CD14-positive monocyte (primary cell): ENCODE results near the gene PKP4. TPM values are rescaled to one million over a fixed set of nuclear protein-coding genes. Genes with fewer than 3 reads are reported as not detected.

Experiments
- DNase-seq, 3 donors: peaks; one replicate each; pipeline ENCODE4 v3.0.0-alpha.2; 2011 to 2022
- H2AFZ ChIP-seq: 2 replicates; pipeline ENCODE4 v1.6.0; 2012; ENCODE audit warnings: mild to moderate bottlenecking, low read depth, low read length, inconsistent platforms; ENCODE audit not compliant: insufficient read depth, poor library complexity, severe bottlenecking
- H3K27ac ChIP-seq, 2 donors: 1 replicate in 1 of 2; 2 replicates in 1 of 2; pipeline ENCODE4 v1.5.1; 2012 to 2013; ENCODE audit warnings: low read length in 2 of 2, control low read depth in 1 of 2, inconsistent platforms in 1 of 2, low read depth in 1 of 2, mild to moderate bottlenecking in 1 of 2
- H3K27me3 ChIP-seq, 2 donors: one replicate each; pipeline versions ENCODE4 v1.6.0 to v1.6.1; 2011 to 2013; ENCODE audit warnings: low read length in 2 of 2; ENCODE audit not compliant: control insufficient read depth in 2 of 2, insufficient read depth in 2 of 2
- H3K36me3 ChIP-seq, 2 donors: replicated peaks in 1 of 2; 1 replicate in 1 of 2; 2 replicates in 1 of 2; pipeline versions ENCODE4 v1.5.1 to v1.6.1; 2012 to 2013; ENCODE audit warnings: low read length in 2 of 2, control low read depth in 1 of 2, inconsistent platforms in 1 of 2, mild to moderate bottlenecking in 1 of 2; ENCODE audit not compliant: insufficient read depth in 2 of 2, control insufficient read depth in 1 of 2
- H3K4me1 ChIP-seq, 2 donors: 1 replicate in 1 of 2; 2 replicates in 1 of 2; pipeline versions ENCODE4 v1.5.1 to v1.6.1; 2012 to 2013; ENCODE audit warnings: low read length in 2 of 2, control low read depth in 1 of 2, inconsistent platforms in 1 of 2, mild to moderate bottlenecking in 1 of 2, moderate library complexity in 1 of 2; ENCODE audit not compliant: insufficient read depth in 2 of 2, control insufficient read depth in 1 of 2
- H3K4me2 ChIP-seq: replicated peaks from 2 replicates; pipeline ENCODE3; 2012; ENCODE audit warnings: low read length, moderate library complexity, mild to moderate bottlenecking; ENCODE audit not compliant: poor library complexity, severe bottlenecking; ENCODE audit errors: extremely low read depth
- H3K4me3 ChIP-seq, 3 experiments: fragments of 200-600 bp in 1 of 3; sonication (generic) in 1 of 3; replicated peaks in 1 of 3; 1 replicate in 2 of 3; 2 replicates in 1 of 3; pipeline ENCODE4 v1.5.1; 2011 to 2013; ENCODE audit warnings: low read length in 3 of 3, mild to moderate bottlenecking in 3 of 3, control low read depth in 2 of 3, low read depth in 2 of 3, inconsistent platforms in 1 of 3, moderate library complexity in 1 of 3
- H3K79me2 ChIP-seq: 2 replicates; pipeline ENCODE4 v1.6.0; 2012; ENCODE audit warnings: mild to moderate bottlenecking, control low read depth, inconsistent platforms, low read length, moderate library complexity; ENCODE audit not compliant: insufficient read depth
- H3K9ac ChIP-seq: 2 replicates; pipeline ENCODE4 v1.6.0; 2017; ENCODE audit warnings: low read length, mild to moderate bottlenecking; ENCODE audit not compliant: insufficient read depth, poor library complexity, severe bottlenecking
- H3K9me3 ChIP-seq, 2 donors: replicated peaks in 1 of 2; 1 replicate in 1 of 2; 2 replicates in 1 of 2; pipeline versions ENCODE4 v1.5.1 to v1.6.1; 2012 to 2013; ENCODE audit warnings: low read length in 2 of 2, control low read depth in 1 of 2; ENCODE audit not compliant: control insufficient read depth in 1 of 2, insufficient read depth in 1 of 2
- H4K20me1 ChIP-seq: 2 replicates; pipeline ENCODE4 v1.6.0; 2012; ENCODE audit warnings: mild to moderate bottlenecking, low read length, control low read depth, moderate library complexity; ENCODE audit not compliant: insufficient read depth
- H3K27ac Mint-ChIP-seq, 7 donors: one replicate each; pipeline ENCODE4 v1.8.0; 2020; ENCODE audit warnings: mild to moderate bottlenecking in 7 of 7, mixed read lengths in 7 of 7, moderate library complexity in 6 of 7, inconsistent platforms in 2 of 7
- H3K27me3 Mint-ChIP-seq, 3 donors: one replicate each; pipeline ENCODE4 v1.8.0; 2021 to 2022; ENCODE audit warnings: low read depth in 3 of 3, mild to moderate bottlenecking in 3 of 3, mixed read lengths in 3 of 3, moderate library complexity in 3 of 3, inconsistent platforms in 1 of 3
- H3K36me3 Mint-ChIP-seq, 2 donors: one replicate each; pipeline ENCODE4 v1.8.0; 2020; ENCODE audit warnings: mixed read lengths in 2 of 2, inconsistent platforms in 1 of 2, mild to moderate bottlenecking in 1 of 2
- H3K4me1 Mint-ChIP-seq: one replicate; pipeline ENCODE4 v1.8.0; 2020; ENCODE audit warnings: mild to moderate bottlenecking, mixed read lengths
- H3K4me3 Mint-ChIP-seq, 2 donors: one replicate each; pipeline ENCODE4 v1.8.0; 2020; ENCODE audit warnings: mild to moderate bottlenecking in 2 of 2, mixed read lengths in 2 of 2, moderate library complexity in 1 of 2
- H3K9me3 Mint-ChIP-seq, 7 donors: one replicate each; pipeline ENCODE4 v1.8.0; 2020 to 2022; ENCODE audit warnings: mixed read lengths in 7 of 7, mild to moderate bottlenecking in 6 of 7, moderate library complexity in 6 of 7, inconsistent platforms in 2 of 7
- WGBS: methylation state at CpG from one replicate; pipeline ENCODE4 v1.1.5; 2013; ENCODE audit warnings: missing lambda C conversion rate; ENCODE audit not compliant: insufficient coverage; 5-methylcytosine and 5-hydroxymethylcytosine counted together
- intact Hi-C, 2 donors: fragments of 100-400 bp; cut with micrococcal nuclease; formaldehyde crosslinking; loops; one replicate each; pipeline versions ENCODE4 v1.15.0 to v1.15.1; 2023
- polyA plus RNA-seq, 3 donors: library from polyadenylated mRNA; depleted of rRNA in 1 of 3; unstranded in 2 of 3; stranded (reverse) in 1 of 3; fragments of 300-500 nt in 2 of 3; fragments of >200 nt in 1 of 3; fragmentation: Illumina TruSeq in 2 of 3; gene quantifications; 1 replicate in 2 of 3; 2 replicates in 1 of 3; pipeline ENCODE4 v1.2.3, GENCODE V29; 2012 to 2021
- TF ChIP-seq, protein P1 (sequence below): fragments of 200-600 bp; IDR thresholded peaks from one replicate; pipeline ENCODE4 v1.8.0; 2022; ENCODE audit warnings: antibody characterized with exemption, mild to moderate bottlenecking

PKP4 gene
- polyA plus RNA-seq, 3 donors: 0.33 to 9.4 (median 0.73) TPM

- Mint-ChIP-seq H3K4me3 (no peak overlapping the region), H3K27ac (no peak overlapping the region), H3K36me3 (peaks cover 1 to 16% of the 10 kb centered on the region in 2 donors), H3K4me1 (no peaks in the 10 kb centered on the region), H3K9me3 (peaks cover 0 to 2% (median 0%) of the 10 kb centered on the region in 7 donors), H3K27me3 (no peaks in the 10 kb centered on the region)
- H3K4me1 ChIP-seq: no peaks in the 10 kb centered on the region
- no peak overlapping the region for H3K9ac ChIP-seq
- no peak overlapping the region for H2AFZ ChIP-seq
- no peak for DNase-seq
- intact Hi-C loops: no loop called here
- TF ChIP-seq, protein P1, sequence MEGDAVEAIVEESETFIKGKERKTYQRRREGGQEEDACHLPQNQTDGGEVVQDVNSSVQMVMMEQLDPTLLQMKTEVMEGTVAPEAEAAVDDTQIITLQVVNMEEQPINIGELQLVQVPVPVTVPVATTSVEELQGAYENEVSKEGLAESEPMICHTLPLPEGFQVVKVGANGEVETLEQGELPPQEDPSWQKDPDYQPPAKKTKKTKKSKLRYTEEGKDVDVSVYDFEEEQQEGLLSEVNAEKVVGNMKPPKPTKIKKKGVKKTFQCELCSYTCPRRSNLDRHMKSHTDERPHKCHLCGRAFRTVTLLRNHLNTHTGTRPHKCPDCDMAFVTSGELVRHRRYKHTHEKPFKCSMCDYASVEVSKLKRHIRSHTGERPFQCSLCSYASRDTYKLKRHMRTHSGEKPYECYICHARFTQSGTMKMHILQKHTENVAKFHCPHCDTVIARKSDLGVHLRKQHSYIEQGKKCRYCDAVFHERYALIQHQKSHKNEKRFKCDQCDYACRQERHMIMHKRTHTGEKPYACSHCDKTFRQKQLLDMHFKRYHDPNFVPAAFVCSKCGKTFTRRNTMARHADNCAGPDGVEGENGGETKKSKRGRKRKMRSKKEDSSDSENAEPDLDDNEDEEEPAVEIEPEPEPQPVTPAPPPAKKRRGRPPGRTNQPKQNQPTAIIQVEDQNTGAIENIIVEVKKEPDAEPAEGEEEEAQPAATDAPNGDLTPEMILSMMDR: no peak
- peaks cover 0 to 3% of the 10 kb centered on the region in 2 donors for H3K36me3 ChIP-seq
- WGBS: no CpG with 5 or more reads among the region's 1 CpG
- no peak overlapping the region for H3K4me3 ChIP-seq
- H3K27me3 ChIP-seq: no peaks in the 10 kb centered on the region
- H3K79me2 ChIP-seq: no peaks in the 10 kb centered on the region
- H3K4me2 ChIP-seq: no peak overlapping the region
- H4K20me1 ChIP-seq: no peaks in the 10 kb centered on the region
- no peaks in the 10 kb centered on the region for H3K9me3 ChIP-seq
- H3K27ac ChIP-seq: no peak overlapping the region
These were observed 98.2 kb downstream of the PKP4 start for GRCh38 chr2:158554996-158555395.

GRCh38 chr2:158556124-158556523 is 99.4 kb downstream of the PKP4 start:
- Histone ChIP-seq H4K20me1 (no peaks in the 10 kb centered on the region), H3K4me3 (no peak overlapping the region), H3K4me2 (no peak overlapping the region), H3K27me3 (no peaks in the 10 kb centered on the region), H3K9me3 (no peaks in the 10 kb centered on the region), H3K27ac (no peak overlapping the region), H3K9ac (no peak overlapping the region), H3K79me2 (no peaks in the 10 kb centered on the region), H2AFZ (no peak overlapping the region), H3K36me3 (peaks cover 0 to 3% of the 10 kb centered on the region in 2 donors), H3K4me1 (no peaks in the 10 kb centered on the region)
- Mint-ChIP-seq H3K4me1 (no peaks in the 10 kb centered on the region), H3K36me3 (peaks cover 1 to 16% of the 10 kb centered on the region in 2 donors), H3K9me3 (peaks cover 0 to 2% (median 0%) of the 10 kb centered on the region in 7 donors), H3K27me3 (no peaks in the 10 kb centered on the region), H3K27ac (no peak overlapping the region), H3K4me3 (no peak overlapping the region)
- no CpG with 5 or more reads among the region's 3 CpGs for WGBS
- no peak for DNase-seq
- TF ChIP-seq, protein P1: no peak
- intact Hi-C loops: no loop called here
